DOHH2 (cell line): ENCODE data around the gene MLH3.

Source experiments
- H3F3A ChIP-seq: fragments of 200-600 bp; sonication (generic), shearing (Covaris generic); 2 replicates; pipeline ENCODE4 v1.6.0; 2016; ENCODE audit warnings: antibody characterized with exemption, mild to moderate bottlenecking; ENCODE audit not compliant: control insufficient read depth, insufficient read depth
- H3K27ac ChIP-seq: fragments of 200-600 bp; sonication (generic); 2 replicates; pipeline ENCODE4 v1.5.1; 2014; ENCODE audit warnings: low read depth, mild to moderate bottlenecking, low read length, moderate library complexity
- H3K27me3 ChIP-seq: fragments of 200-600 bp; sonication (generic); 2 replicates; pipeline ENCODE4 v1.6.1; 2014; ENCODE audit warnings: mild to moderate bottlenecking, low read length, mixed read lengths; ENCODE audit not compliant: control insufficient read depth
- H3K36me3 ChIP-seq: fragments of 200-600 bp; sonication (generic); 2 replicates; pipeline ENCODE4 v1.6.1; 2014; ENCODE audit warnings: mild to moderate bottlenecking, low read length, moderate library complexity, mixed read lengths; ENCODE audit not compliant: control insufficient read depth
- H3K4me1 ChIP-seq: fragments of 200-600 bp; sonication (generic); 2 replicates; pipeline ENCODE4 v1.6.1; 2014; ENCODE audit warnings: mild to moderate bottlenecking, low read length, mixed read lengths; ENCODE audit not compliant: control insufficient read depth
- H3K4me2 ChIP-seq: fragments of 200-600 bp; sonication (generic); 2 replicates; pipeline ENCODE4 v1.6.0; 2014; ENCODE audit warnings: mild to moderate bottlenecking, low read length, moderate library complexity
- H3K4me3 ChIP-seq: fragments of 200-600 bp; sonication (generic); 2 replicates; pipeline ENCODE4 v1.5.1; 2014; ENCODE audit warnings: mild to moderate bottlenecking, low read length, mixed read lengths
- H3K79me2 ChIP-seq: fragments of 200-600 bp; sonication (generic); 2 replicates; pipeline ENCODE4 v1.6.1; 2014; ENCODE audit warnings: mild to moderate bottlenecking, low read length, mixed read lengths; ENCODE audit not compliant: control insufficient read depth
- H3K9me2 ChIP-seq: fragments of 200-600 bp; sonication (generic); replicated peaks from 2 replicates; pipeline ENCODE4 v1.6.1; 2014; ENCODE audit warnings: mild to moderate bottlenecking, low read length, mixed read lengths; ENCODE audit not compliant: control insufficient read depth
- H3K9me3 ChIP-seq: fragments of 200-600 bp; sonication (generic); 2 replicates; pipeline ENCODE4 v1.6.1; 2014; ENCODE audit warnings: antibody characterized with exemption, low read length, mixed read lengths; ENCODE audit not compliant: control insufficient read depth, insufficient read depth
- H4K20me1 ChIP-seq: fragments of 200-600 bp; sonication (generic); 2 replicates; pipeline ENCODE4 v1.6.0; 2014; ENCODE audit warnings: low read depth, mild to moderate bottlenecking, antibody characterized with exemption, low read length, moderate library complexity; ENCODE audit not compliant: control insufficient read depth, insufficient read depth
- CTCF ChIP-seq: fragments of 200-600 bp; sonication (generic); IDR thresholded peaks from one replicate; pipeline ENCODE4 v1.5.1; 2014; ENCODE audit warnings: antibody characterized with exemption, mild to moderate bottlenecking, low read depth, low read length; ENCODE audit not compliant: poor library complexity, severe bottlenecking
- EZH2phosphoT487 ChIP-seq: fragments of 200-600 bp; sonication (generic); IDR thresholded peaks from 2 replicates; pipeline ENCODE4 v1.6.1; 2017; ENCODE audit warnings: borderline replicate concordance, mild to moderate bottlenecking, antibody characterized with exemption, low read length, moderate library complexity, mixed read lengths

Gene MLH3

GRCh38 chr14:74988993-74989392 lies 62.3 kb downstream of the MLH3 start:
- H3K4me2 ChIP-seq, result no peak overlapping the region
- H3K4me3 ChIP-seq, result no peak overlapping the region
- H3K27ac ChIP-seq, result no peak overlapping the region
- TF ChIP-seq CTCF (no peak), EZH2phosphoT487 (no peak)
- H3K27me3 ChIP-seq, result no peaks in the 10 kb centered on the region
- H3K79me2 ChIP-seq, result no peaks in the 10 kb centered on the region
- H3K9me3 ChIP-seq, result no peaks in the 10 kb centered on the region
- no peaks in the 10 kb centered on the region for H3K4me1 ChIP-seq
- H3F3A ChIP-seq, result no peaks in the 10 kb centered on the region
- no peaks in the 10 kb centered on the region for H3K9me2 ChIP-seq
- no peaks in the 10 kb centered on the region for H3K36me3 ChIP-seq
- H4K20me1 ChIP-seq, result no peaks in the 10 kb centered on the region

- H3K4me1 ChIP-seq, result no peaks in the 10 kb centered on the region
- H3K9me3 ChIP-seq, result no peaks in the 10 kb centered on the region
- TF ChIP-seq EZH2phosphoT487, result no peak
- no peak for TF ChIP-seq CTCF
- no peaks in the 10 kb centered on the region for H3F3A ChIP-seq
- H3K4me3 ChIP-seq, result no peak overlapping the region
- no peaks in the 10 kb centered on the region for H4K20me1 ChIP-seq
- H3K36me3 ChIP-seq, result no peaks in the 10 kb centered on the region
- no peaks in the 10 kb centered on the region for H3K27me3 ChIP-seq
- H3K27ac ChIP-seq, result no peak overlapping the region
- no peak overlapping the region for H3K4me2 ChIP-seq
- H3K9me2 ChIP-seq, result no peaks in the 10 kb centered on the region
- H3K79me2 ChIP-seq, result no peaks in the 10 kb centered on the region
These were observed 63.1 kb downstream of the MLH3 start for GRCh38 chr14:74988131-74988530.

- H3K4me2 ChIP-seq, result no peak overlapping the region
- H3K9me3 ChIP-seq, result no peaks in the 10 kb centered on the region
- no peaks in the 10 kb centered on the region for H3K9me2 ChIP-seq
- H3K4me3 ChIP-seq, result no peak overlapping the region
- no peak overlapping the region for H3K27ac ChIP-seq
- H3K4me1 ChIP-seq, result no peaks in the 10 kb centered on the region; the same call in 1 of the 2 replicates
- no peak for TF ChIP-seq EZH2phosphoT487
- TF ChIP-seq CTCF, result no peak
- H3K79me2 ChIP-seq, result no peaks in the 10 kb centered on the region
- no peaks in the 10 kb centered on the region for H3K27me3 ChIP-seq
- H3F3A ChIP-seq, result no peaks in the 10 kb centered on the region
- H4K20me1 ChIP-seq, result no peaks in the 10 kb centered on the region
- H3K36me3 ChIP-seq, result no peaks in the 10 kb centered on the region
These were observed 65.5 kb downstream of the MLH3 start for GRCh38 chr14:74985806-74986205.

GRCh38 chr14:74985028-74985310 lies 66.3 kb downstream of the MLH3 start:
- TF ChIP-seq CTCF, result no peak
- TF ChIP-seq EZH2phosphoT487, result no peak
- Histone ChIP-seq H3K27me3 (no peaks in the 10 kb centered on the region), H3K9me2 (no peaks in the 10 kb centered on the region), H3K4me1 (no peaks in the 10 kb centered on the region; the same call in 1 of the 2 replicates), H3K4me3 (no peak overlapping the region), H3K9me3 (no peaks in the 10 kb centered on the region), H3K4me2 (no peak overlapping the region), H3K27ac (no peak overlapping the region), H4K20me1 (no peaks in the 10 kb centered on the region), H3F3A (no peaks in the 10 kb centered on the region), H3K79me2 (no peaks in the 10 kb centered on the region), H3K36me3 (no peaks in the 10 kb centered on the region)
